Stimulated activated CD8-positive, alpha-beta memory T cell treated with anti-CD3 and anti-CD28 coated beads, Interleukin-12 subunit alpha, Interleukin-12 subunit beta, amount 100 ng/mL, for 24 hours (primary cell): ENCODE results near the gene SLC19A2.
A peak's percentile ranks its signal among the peaks of the same experiment; 100 is the strongest.
"Not testable (repeated sequence)": the region's sequence is repeated elsewhere in the genome, so short reads cannot be mapped to it uniquely, and the experiment has no call there.

Experiments
- DNase-seq: peaks from one replicate; pipeline ENCODE4 v3.0.0-alpha.2; 2020; ENCODE audit errors: extremely low read depth

Gene SLC19A2

GRCh38 chr1:169485431-169486280 is at the start of gene SLC19A2:
Gene SLC19A2 (minus strand): TSS chr1:169485944. CDS start chr1:169485766, 178 bp downstream.
- DNase-seq: peak; percentile 85

GRCh38 chr1:169534653-169535052 is 48.9 kb upstream of the SLC19A2 start:
- no peak for DNase-seq

GRCh38 chr1:169533528-169534190 is 47.9 kb upstream of the SLC19A2 start:
- not testable (repeated sequence) for DNase-seq

- DNase-seq: no peak
Observed at GRCh38 chr1:169530448-169530847, 44.7 kb upstream of the SLC19A2 start.

- no peak for DNase-seq
Observed at GRCh38 chr1:169529068-169529642, 43.4 kb upstream of the SLC19A2 start.

GRCh38 chr1:169528215-169529067 is 42.7 kb upstream of the SLC19A2 start:
- no peak for DNase-seq

- DNase-seq: no peak
Observed at GRCh38 chr1:169527451-169528214, 41.9 kb upstream of the SLC19A2 start.

- DNase-seq: no peak
Observed at GRCh38 chr1:169527001-169527400, 41.3 kb upstream of the SLC19A2 start.

GRCh38 chr1:169526120-169526832 is 40.5 kb upstream of the SLC19A2 start:
- DNase-seq: no peak

- no peak for DNase-seq
Observed at GRCh38 chr1:169525391-169525790, 39.6 kb upstream of the SLC19A2 start.

- DNase-seq: no peak
Observed at GRCh38 chr1:169523904-169524303, 38.2 kb upstream of the SLC19A2 start.

GRCh38 chr1:169521226-169521625 is 35.5 kb upstream of the SLC19A2 start:
- no peak for DNase-seq

- DNase-seq: no peak
Observed at GRCh38 chr1:169517558-169518186, 31.9 kb upstream of the SLC19A2 start.

GRCh38 chr1:169515641-169516040 is 29.9 kb upstream of the SLC19A2 start:
- no peak for DNase-seq

- no peak for DNase-seq
Observed at GRCh38 chr1:169514566-169515270, 29.0 kb upstream of the SLC19A2 start.

- no peak for DNase-seq
Observed at GRCh38 chr1:169513208-169513607, 27.5 kb upstream of the SLC19A2 start.

- no peak for DNase-seq
Observed at GRCh38 chr1:169511316-169512005, 25.7 kb upstream of the SLC19A2 start.

- DNase-seq: no peak
Observed at GRCh38 chr1:169510060-169510459, 24.3 kb upstream of the SLC19A2 start.

GRCh38 chr1:169509354-169509753 is 23.6 kb upstream of the SLC19A2 start:
- no peak for DNase-seq
